GM06990 (cell line): ENCODE data around the gene LRRC3.

Experiments used
- DNase-seq: peaks from one replicate; pipeline ENCODE4 v3.0.0-alpha.2; 2011; ENCODE audit not compliant: insufficient read length; ENCODE audit errors: extremely low read depth
- H3K27me3 ChIP-seq: replicated peaks from 2 replicates; pipeline ENCODE4 v1.6.0; 2011; ENCODE audit warnings: low read length; ENCODE audit not compliant: control insufficient read depth, insufficient read depth
- H3K36me3 ChIP-seq: 2 replicates; pipeline ENCODE4 v1.5.1; 2011; ENCODE audit warnings: low read length; ENCODE audit not compliant: control insufficient read depth, insufficient read depth
- H3K4me3 ChIP-seq: replicated peaks from 2 replicates; pipeline ENCODE4 v1.5.1; 2011; ENCODE audit warnings: low read depth, mild to moderate bottlenecking, control low read depth, low read length
- CTCF ChIP-seq: IDR thresholded peaks from 2 replicates; pipeline ENCODE4 v1.5.1; 2011; ENCODE audit warnings: low read length, control low read depth, mild to moderate bottlenecking, inconsistent platforms; ENCODE audit not compliant: insufficient read depth, poor library complexity, severe bottlenecking

LRRC3 gene

GRCh38 chr21:44423312-44423821 is 31.9 kb upstream of the LRRC3 start:
- DNase-seq, result no peak
- no peak for TF ChIP-seq CTCF
- H3K4me3 ChIP-seq, result no peak overlapping the region
- H3K27me3 ChIP-seq, result no peaks in the 10 kb centered on the region
- no peaks in the 10 kb centered on the region for H3K36me3 ChIP-seq

GRCh38 chr21:44423941-44424607 is 31.2 kb upstream of the LRRC3 start:
- no peak overlapping the region for H3K4me3 ChIP-seq
- TF ChIP-seq CTCF, result no peak
- no peaks in the 10 kb centered on the region for H3K36me3 ChIP-seq
- H3K27me3 ChIP-seq, result no peaks in the 10 kb centered on the region
- DNase-seq, result no peak

- DNase-seq, result no peak
- Histone ChIP-seq H3K27me3 (no peaks in the 10 kb centered on the region), H3K36me3 (no peaks in the 10 kb centered on the region), H3K4me3 (no peak overlapping the region)
- TF ChIP-seq CTCF, result no peak
Observed at GRCh38 chr21:44424608-44425306, 30.6 kb upstream of the LRRC3 start.

- H3K27me3 ChIP-seq, result no peaks in the 10 kb centered on the region
Observed at GRCh38 chr21:44425307-44425894, 29.9 kb upstream of the LRRC3 start.

More at GRCh38 chr21:44425307-44425894, 29.9 kb upstream of the LRRC3 start:
- no peak for DNase-seq
- no peak for TF ChIP-seq CTCF
- Histone ChIP-seq H3K36me3 (no peaks in the 10 kb centered on the region), H3K4me3 (no peak overlapping the region)
